Ramos (cell line): ENCODE measurements around the gene PRRX1.

Source experiments
- in situ Hi-C: fragments of 300-500 bp; cut with MboI; formaldehyde crosslinking; loops from one replicate; pipeline ENCODE4 v1.14.3; 2022; ENCODE audit warnings: low sequenced_read_pairs; ENCODE audit not compliant: unreplicated experiment

The PRRX1 gene

DNA sequence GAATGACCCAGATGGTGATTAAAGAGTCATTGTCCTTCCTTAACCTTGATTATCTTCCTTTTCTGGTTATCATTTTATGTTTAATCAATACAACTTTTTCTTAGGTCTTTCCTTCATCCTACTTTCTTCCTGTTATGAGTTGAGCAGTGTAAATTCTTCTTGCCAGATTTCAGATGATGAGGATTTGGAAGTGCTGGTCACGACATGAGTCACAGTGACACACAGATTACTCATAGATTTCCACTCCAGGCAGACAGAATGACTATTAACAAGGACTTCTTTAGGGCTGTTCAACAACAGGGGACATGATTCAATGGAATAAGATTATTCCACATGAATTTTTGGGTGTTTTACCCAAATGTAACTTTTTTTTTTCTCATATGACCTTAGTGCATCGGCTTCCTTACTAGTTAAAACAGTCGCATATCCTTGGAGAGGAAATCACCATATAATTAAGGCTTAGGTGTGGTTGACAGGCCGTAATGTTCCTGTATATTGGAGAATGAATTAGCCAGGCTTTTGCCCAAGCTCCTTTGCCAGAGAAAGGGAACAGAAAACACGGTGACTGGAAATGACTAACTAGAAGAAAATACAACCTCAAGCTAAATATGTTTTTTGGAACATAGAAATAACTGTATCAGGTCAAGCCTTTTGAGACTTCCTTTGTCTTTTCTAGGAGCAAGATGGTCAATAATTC is 44.2 kb downstream of the PRRX1 start:
- in situ Hi-C loops, result no loop called here

DNA sequence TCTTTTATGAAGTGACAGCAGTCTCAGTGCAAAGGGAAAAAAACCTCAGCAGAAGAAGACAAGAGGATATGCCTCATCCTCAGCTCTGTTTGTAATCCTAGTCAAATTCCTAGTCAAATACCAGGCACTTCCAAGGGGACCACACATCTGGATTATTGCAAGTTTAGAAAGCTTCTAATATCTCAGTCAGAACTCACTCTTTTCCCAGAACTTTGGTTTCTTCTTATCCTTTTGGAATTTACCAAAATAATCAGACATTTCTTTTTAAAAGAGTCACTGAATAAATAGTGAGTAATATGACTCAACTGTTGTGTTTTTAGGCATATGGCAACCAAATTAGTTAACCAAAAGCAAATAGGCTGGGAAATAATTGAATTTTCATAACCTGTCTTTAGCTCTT is 47.8 kb downstream of the PRRX1 start:
- in situ Hi-C loops, result no loop called here

DNA sequence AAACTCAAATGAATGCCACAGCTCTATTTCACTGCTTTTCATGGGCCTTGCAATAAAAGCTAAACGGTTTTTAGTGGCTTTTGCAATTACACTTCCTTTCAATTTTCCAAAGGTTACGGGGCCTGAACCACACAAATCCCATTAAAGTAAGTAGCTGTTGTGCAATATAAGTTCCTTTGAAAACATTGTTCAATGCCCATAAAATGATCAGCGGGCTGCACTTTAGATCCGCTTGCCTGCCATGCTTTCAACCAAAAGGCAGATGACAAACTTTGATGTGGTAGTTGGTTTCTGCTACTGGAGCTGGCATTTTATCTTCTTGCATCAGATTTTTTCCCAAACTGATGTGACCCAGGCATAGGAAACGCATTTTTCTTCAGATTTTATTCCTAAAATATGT is 50.2 kb downstream of the PRRX1 start:
- in situ Hi-C loops, result no loop called here

DNA sequence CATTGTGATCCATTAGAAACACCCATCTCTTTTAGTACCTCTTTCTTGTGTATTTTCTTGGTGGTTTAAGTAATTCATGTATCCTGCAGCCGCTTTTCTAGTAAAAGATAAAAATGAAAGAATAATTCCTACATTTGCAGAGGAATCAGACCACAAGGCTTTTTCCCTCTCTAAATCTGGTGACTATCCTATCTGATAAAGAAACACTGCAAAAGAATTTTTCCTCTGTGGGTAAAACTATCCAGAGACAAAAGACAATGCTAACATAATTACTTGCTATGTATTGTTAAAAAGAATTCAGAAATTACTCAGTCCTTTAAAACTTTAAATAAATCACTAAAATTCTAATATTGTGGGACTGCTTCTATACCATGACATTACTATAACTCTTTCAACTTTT is 51.0 kb downstream of the PRRX1 start:
- in situ Hi-C loops, result no loop called here

DNA sequence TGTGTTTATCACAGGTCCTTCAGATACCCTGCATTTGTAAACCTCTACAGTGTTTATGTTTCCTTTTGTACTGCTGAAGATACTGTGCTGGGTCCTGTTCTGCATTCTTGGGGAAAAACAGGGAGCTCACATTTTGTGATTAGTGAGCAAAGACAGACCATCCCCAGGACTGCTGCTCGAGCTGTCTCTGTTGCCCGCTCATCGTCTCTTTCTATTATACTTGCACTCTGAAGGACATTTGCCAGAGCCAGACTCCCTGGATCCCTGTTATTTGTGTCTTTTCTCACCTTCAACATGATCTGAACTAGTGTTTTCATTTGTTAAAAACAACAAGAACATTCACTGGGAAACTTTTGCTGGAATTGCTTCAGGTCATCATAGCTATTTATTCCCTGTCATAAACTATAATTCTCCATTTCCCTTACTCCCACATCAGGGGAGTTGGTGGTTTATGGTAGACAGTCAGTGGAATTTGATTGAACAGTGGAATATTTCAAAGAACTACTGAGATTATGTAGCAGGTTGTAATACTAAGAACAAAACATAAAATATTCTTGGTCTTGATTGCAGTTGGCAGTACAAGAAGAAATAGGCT is 53.0 kb downstream of the PRRX1 start:
- in situ Hi-C loops, result no loop called here

DNA sequence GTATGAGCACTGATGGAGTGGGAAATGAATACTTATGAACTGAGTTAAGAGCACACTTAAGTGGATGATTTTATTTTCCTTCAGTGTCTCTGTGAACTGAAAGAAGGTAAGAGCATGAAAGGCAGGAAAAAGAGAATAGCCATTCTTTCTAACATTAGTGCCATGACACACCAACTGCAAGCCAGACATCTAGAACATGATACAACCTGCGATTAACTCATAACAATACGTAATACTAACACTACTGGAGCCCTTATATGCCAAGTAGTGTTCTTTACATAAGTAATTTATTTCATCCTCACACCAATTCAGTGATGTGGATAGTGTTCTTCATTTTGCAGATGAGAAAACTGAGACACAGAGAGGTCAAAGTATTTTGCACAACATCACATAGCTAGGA is 56.7 kb downstream of the PRRX1 start:
- in situ Hi-C loops, result no loop called here

DNA sequence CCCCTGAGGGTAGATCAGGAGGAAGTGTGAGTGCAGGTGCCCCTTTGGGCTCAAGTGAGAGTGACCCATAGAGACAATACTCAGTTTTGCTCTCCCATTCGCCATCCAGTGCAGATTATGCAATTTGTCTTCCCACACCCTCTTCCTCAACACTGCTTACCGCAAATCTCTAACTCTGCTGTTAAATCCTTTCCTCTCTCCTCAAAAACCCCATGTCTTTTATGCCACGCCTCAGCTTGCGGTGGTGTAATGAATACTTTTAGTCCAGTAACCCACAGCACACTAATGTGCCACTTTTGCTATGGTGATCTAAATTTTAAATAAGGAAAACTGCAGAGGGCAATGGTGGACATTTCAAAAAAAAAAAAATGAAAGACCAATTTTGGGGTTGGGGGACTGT is 57.7 kb downstream of the PRRX1 start:
- in situ Hi-C loops, result no loop called here

DNA sequence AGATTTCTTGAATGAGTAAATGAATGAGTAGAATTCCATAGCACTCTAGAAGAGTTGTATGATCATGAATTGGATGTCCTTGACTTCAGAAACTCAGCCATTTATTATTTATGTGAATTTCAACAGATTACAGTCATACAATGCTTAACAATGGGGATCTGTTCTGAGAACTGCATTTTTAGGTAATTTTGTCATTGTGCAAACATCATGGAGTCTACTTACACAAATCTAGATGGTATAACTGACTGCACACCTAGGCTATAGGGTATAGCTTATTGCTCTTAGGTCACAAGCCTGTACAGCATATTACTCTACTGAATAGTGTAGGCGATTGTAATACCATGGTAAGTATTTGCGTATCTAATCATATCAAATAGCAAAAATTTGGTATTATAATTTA is 59.6 kb downstream of the PRRX1 start:
- in situ Hi-C loops, result no loop called here

DNA sequence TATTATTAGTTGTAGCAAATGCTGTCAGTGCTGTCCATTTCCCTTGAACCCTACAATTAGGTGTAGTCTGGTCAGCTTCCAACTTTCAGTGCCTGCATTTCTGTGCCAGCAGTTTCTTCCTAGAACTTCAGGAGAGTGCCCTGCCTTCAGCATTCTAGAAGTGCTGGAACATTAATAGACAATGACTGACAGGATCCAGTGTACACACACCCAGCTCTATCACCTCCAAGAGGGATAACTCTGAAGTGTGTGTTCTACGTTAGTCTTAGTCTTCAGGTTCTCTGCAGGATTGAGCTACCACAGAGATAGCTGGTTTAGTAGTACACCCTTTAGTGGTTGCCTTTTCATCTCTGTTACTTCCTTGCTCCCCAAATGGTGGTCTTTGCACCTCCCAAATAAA is 61.4 kb downstream of the PRRX1 start:
- in situ Hi-C loops, result no loop called here

DNA sequence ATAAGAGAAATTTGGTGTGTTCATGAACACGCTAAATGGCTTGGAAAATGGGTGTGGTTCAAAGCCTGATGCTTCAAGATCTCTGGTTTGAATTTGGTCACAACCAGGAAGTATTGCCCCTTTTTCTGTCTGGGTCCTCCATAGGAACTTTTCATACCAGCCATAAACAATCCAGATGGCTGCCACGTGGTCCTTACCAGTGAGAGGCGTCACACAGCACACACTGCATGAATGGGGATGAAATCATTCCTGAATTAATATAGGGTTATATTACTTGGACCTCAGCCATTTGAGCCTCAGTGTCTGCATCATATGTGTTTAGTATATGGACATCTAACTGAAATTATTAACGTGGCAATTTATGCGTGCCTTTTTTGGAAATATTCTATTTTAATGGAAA is 64.0 kb downstream of the PRRX1 start:
- in situ Hi-C loops, result no loop called here

DNA sequence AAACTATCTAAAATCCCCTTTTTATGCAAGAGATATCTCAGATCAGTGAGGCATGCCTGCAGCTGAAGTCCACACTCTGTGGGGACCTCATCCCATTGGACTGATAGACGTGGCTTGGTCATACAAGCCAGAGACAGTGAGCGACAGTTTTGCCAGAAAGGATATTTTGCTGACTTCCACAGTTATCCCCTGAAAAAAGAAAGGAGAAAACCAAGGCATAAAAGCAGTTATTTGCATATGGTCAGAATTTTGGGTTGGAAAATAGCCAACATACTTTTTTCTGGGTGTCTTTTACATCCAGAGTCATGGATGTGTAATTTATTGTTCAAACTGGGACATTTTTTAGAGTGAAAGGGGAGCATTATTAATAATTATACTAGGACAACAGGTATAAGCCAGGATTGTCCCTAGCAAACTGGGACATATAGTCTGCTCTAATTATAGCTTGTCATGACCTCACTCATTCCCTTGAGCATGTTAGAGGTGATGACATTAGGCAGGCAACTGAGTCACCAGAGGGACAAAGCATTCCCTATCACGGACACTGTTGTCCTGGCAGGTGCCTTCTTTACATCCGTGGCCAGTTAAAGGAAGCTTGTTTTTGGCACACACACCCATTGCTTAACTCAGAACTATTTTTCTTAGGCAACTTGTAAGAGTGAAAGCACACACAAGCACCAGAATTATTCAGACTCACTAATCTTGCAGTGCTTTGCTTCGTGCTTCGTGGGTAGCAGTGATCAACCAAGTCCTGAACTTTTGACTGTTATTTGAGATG is 65.5 kb downstream of the PRRX1 start:
- in situ Hi-C loops, result no loop called here

DNA sequence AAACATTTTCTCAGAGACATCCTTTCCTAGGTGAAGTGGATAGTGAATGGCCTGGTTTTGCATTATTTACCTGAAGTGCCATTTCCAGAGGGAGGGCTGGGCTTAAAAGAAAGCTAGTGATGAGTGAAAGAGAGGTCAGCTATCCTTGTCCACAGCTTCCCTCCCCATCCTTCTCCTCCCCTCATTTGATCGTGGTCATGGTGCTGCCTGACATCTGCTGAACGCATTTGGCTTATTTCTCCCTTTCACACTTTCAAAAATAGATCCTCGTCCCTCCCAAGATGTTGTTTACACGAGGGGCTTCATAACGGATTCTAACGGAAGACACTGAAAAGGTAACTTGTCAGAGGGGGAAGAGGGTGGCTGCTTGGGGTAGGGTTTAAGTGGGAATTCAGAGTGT is 66.1 kb downstream of the PRRX1 start:
- in situ Hi-C loops, result no loop called here

DNA sequence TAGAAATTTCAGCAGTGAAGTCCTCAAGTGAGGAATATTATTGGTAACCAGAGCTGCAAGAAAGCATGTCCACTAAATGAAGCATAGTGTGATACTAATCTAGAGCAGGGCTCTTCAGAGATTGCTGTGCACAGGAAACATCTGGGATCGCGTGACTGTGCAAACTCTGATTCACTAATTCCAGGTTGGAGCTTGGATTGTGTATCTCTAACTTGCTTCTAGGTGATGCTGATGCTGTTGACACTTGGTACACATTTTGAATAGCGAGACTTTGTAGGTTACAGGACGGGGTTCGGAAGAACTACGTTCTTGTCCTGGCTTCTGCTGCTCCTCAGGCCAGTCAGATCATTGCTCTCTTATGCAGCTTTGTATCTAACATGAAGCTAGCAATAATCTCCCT is 66.5 kb downstream of the PRRX1 start:
- in situ Hi-C loops, result no loop called here

DNA sequence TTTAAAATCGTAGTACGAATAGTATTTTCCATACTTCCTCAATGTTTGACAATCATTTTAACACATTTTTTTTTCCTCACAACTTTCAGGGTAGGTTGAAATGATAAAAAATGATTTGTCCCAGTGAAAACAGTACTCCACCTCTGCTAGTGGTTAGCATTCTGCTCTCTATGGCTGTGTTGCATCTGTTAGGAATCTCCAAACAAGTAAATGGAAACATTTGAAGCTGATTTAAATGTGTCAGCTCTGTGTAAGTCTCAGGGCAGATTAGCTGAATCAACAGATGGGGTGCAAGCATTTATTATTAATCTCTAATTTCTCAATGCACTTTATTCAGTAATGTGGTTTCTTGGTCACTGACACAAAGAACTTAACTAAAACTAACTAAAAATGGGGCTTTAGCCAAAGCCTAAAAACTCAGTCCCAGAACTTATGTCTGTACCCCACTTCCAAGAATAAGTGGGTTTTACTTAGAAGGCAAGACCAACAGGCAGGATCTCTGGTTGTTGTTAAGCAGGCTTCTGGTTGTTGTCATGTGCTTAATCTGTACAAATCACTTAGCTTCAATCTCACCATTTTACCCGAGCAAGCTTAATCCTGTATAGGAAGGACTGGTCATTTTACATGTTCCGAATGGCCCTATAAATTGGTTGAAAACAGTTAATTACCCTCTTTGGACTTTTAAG is 67.8 kb downstream of the PRRX1 start:
- in situ Hi-C loops, result no loop called here

DNA sequence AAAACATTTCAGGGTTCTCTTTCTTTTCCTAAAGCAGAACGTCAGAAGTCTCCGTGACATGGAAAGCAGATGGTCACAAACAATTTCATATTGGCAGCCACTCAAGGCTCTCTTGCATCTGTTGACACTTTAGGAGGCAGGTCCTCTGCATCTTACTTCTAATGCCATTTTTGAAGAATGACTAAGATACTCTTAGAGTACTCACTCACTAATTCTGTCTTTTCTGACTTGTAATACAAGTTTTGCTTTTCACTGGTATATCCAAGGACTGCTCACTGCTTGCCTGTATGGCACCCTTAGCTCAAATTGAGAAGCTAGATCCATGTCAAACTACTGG is 68.3 kb downstream of the PRRX1 start:
- in situ Hi-C loops, result no loop called here

DNA sequence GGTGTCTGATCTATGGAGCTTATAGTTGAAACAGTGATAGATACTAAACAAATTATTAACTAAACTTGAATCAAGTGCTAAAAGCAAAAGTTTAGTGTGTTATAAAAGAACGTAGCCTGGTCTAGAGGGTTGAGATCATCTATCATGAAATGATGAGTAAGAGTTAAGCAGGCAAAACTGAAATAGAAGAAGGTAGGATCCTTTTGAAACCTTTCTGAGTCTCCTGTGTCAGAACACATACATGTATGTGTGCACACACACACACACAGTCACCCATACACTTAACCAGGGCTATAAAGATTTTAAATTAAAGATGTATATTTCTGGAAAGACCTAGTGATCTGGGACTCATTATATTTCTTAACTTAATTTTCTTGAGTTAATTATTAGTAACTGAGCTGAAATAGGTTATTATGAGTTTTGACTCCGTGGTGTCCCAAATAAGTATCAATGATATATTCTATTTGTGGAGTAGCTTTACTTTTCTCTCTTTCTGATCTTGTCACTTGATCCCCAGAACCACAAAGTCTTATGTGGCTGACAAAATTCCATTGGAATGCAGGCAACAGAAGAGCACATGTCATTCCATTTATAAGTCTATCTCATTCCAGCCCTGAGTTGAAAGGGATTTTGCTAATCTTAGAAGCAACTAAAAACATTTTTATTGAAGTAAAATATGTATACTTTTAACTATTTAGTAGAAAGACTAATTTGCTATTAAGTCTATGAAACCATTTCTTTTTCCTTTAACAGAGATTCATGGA is 70.7 kb downstream of the PRRX1 start:
- in situ Hi-C loops, result no loop called here

DNA sequence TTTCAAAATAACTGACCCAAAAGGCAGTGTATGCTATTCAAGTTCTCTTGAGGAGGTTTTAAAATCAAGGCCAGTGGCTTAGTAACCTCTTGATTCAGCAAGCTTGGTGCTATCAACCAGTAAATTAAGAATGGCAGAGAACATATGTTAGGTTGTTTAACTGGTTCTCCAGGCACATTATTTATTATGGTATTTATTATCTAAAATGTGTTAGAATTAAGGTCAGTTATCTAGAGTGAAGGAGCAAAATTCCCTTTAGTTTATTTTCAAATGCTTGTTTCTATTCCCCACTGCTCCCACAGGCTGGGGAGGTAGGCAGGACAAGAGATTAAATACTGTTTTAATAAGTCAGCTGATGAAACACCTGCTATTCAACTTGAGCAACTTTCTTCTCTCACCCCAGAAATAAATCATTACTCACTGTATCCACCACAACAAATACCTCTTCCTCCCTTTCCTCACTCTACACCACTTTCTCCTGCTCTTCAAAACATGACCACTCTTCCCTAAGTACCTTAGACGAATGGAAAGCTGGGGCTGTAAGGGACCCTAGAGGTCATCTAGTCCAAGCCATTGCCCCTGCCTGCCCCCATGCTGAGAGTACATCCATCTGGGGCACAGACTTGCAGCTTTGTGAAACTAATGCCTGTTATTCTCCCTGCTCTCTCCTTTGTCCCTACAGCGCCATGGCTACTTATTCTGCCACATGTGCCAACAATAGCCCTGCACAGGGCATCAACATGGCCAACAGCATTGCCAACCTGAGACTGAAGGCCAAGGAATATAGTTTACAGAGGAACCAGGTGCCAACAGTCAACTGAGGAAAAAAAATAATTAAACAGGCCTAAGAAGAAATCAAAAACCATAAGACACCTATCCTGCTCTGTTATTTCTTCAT is 71.7 kb downstream of the PRRX1 start:
- in situ Hi-C loops, result no loop called here

DNA sequence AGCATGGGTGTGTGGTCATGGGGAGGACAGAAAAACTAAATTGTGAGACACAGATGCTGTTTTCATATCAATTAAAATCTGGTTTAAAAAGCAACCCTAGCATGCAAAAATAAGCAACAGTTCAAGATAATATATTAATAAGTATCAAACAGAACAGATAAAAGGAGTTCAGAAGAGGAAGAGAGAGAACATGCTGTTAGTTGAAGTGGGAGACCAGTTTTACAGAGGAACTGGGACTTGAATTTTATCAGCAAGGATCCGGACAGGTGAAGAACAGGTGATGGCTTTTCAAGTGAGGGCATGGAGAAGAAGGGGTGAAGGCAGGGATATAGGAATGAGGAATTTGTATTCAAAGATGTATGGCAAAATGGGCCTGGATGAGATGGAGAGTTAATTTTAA is 75.9 kb downstream of the PRRX1 start:
- in situ Hi-C loops, result no loop called here

DNA sequence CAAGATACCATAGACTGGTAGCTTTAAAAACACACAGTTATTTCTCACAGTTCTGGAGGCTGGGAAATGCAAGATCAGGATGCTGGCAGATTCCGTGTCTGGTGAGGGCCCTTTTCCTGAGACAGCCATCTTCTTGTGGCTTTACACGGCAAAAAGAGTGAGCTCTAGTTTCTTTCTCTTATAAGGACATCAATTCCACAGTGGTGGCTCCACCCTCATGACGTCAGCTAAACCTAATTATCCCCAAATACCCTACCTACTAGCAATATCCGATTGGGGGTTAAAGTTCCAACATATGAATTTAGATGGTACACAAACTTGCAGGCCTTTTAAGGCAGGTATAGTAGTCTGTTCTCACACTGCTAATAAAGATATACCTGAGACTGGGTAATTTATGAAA is 77.7 kb downstream of the PRRX1 start:
- in situ Hi-C loops, result no loop called here

DNA sequence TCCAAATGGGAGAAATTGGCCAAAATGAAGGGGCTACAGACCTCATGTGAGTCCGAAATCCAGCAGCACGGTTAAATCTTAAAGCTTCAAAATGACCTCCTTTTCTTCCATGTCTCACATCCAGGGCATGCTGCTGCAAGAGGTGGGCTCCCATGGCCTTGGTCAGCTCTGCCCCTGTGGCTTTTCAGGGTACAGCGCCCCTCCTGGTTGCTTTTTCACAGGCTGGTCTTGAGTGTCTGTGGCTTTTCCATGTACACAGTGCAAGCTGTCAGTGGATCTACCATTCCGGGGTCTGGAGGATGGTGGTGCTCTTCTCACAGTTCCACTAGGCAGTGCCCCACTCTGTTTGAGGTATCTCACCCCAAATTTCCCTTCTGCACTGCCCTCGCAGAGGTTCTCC is 78.7 kb downstream of the PRRX1 start:
- in situ Hi-C loops, result no loop called here
